Calu3 (cell line): ENCODE results near the gene TSHZ1. TPM values are rescaled to one million over a fixed set of nuclear protein-coding genes. Genes with fewer than 3 reads are reported as not detected.

Source experiments
- BruUV-seq: library from RNA; stranded (reverse); fragments of 400-500 nt; replicated peaks from 2 replicates; lab custom pipeline; 2021; lab: Mats Ljungman, UMichigan
- CTCF ChIA-PET: fragments of 300-600 bp; sonication (Branson Sonifier 250); formaldehyde crosslinking; loops from one replicate; lab custom pipeline; 2022; ENCODE audit warnings: antibody characterized with exemption; lab: Charles Lee
- DNase-seq: peaks from one replicate; pipeline ENCODE4 v3.0.0; 2022
- H3K27ac Mint-ChIP-seq: one replicate; pipeline ENCODE4 v1.8.0; 2022; ENCODE audit warnings: mixed read lengths; ENCODE audit not compliant: unreplicated experiment
- H3K27me3 Mint-ChIP-seq: one replicate; pipeline ENCODE4 v1.8.0; 2022; ENCODE audit warnings: mixed read lengths; ENCODE audit not compliant: unreplicated experiment
- H3K36me3 Mint-ChIP-seq: one replicate; pipeline ENCODE4 v1.8.0; 2022; ENCODE audit warnings: mild to moderate bottlenecking, moderate library complexity, mixed read lengths; ENCODE audit not compliant: insufficient read depth, unreplicated experiment
- H3K4me1 Mint-ChIP-seq: one replicate; pipeline ENCODE4 v1.8.0; 2022; ENCODE audit warnings: mild to moderate bottlenecking, low read depth, mixed read lengths; ENCODE audit not compliant: unreplicated experiment
- H3K4me3 Mint-ChIP-seq: one replicate; pipeline ENCODE4 v1.8.0; 2022; ENCODE audit warnings: mild to moderate bottlenecking, low read depth, moderate library complexity, mixed read lengths; ENCODE audit not compliant: unreplicated experiment
- H3K9me3 Mint-ChIP-seq: one replicate; pipeline ENCODE4 v1.8.0; 2022; ENCODE audit warnings: low read depth, mixed read lengths; ENCODE audit not compliant: unreplicated experiment
- intact Hi-C: fragments of 100-400 bp; cut with micrococcal nuclease; formaldehyde crosslinking; loops from one replicate; pipeline ENCODE4 v1.10.0; 2022; ENCODE audit not compliant: unreplicated experiment
- total RNA-seq: library from RNA; stranded (reverse); gene quantifications from 2 replicates; pipeline ENCODE4 v1.2.3, GENCODE V29; 2022
- TF ChIP-seq, protein P1 (sequence below): fragments of 200-600 bp; IDR thresholded peaks from one replicate; pipeline ENCODE4 v1.8.0; 2022; ENCODE audit warnings: antibody characterized with exemption; ENCODE audit not compliant: unreplicated experiment

TSHZ1 gene
- total RNA-seq, 1 experiment from 2014 or later = 10.8 TPM

DNA sequence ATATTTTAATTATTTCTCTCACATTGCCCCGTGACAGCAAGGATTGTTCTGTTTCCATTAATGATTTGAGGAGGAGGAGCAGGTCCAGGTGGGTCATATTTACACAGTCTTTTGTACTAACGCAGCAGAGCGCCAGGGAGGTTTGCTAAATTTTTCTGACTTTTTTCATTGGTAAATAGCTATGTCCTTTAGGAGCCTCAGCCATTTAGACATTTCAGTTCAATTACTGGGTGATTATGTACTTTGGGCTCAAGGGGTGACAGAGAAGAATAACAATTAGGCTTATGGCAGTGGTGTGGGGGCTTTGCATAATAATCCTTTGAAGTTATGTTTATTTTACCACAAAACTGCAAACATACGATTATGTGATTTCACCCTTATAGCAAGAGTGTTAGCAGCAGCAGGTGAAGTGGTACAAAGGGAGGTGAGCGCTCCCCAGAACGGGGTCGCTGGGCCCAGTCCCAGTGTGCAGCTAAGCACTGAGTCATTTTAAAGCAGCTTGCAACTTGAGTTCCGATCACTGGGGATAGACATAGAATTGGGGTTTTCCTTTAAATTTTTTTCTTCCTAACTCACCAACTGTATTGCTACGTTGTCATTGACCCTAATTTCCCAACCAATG is 80.3 kb downstream of the TSHZ1 start:
- TF ChIP-seq, protein P1, sequence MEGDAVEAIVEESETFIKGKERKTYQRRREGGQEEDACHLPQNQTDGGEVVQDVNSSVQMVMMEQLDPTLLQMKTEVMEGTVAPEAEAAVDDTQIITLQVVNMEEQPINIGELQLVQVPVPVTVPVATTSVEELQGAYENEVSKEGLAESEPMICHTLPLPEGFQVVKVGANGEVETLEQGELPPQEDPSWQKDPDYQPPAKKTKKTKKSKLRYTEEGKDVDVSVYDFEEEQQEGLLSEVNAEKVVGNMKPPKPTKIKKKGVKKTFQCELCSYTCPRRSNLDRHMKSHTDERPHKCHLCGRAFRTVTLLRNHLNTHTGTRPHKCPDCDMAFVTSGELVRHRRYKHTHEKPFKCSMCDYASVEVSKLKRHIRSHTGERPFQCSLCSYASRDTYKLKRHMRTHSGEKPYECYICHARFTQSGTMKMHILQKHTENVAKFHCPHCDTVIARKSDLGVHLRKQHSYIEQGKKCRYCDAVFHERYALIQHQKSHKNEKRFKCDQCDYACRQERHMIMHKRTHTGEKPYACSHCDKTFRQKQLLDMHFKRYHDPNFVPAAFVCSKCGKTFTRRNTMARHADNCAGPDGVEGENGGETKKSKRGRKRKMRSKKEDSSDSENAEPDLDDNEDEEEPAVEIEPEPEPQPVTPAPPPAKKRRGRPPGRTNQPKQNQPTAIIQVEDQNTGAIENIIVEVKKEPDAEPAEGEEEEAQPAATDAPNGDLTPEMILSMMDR = no peak
- Mint-ChIP-seq H3K36me3 (no peaks in the 10 kb centered on the region), H3K4me3 (no peak overlapping the region), H3K9me3 (no peaks in the 10 kb centered on the region), H3K27ac (no peak overlapping the region), H3K27me3 (no peaks in the 10 kb centered on the region), H3K4me1 (no peaks in the 10 kb centered on the region)
- intact Hi-C loops = no loop called here
- CTCF ChIA-PET = no interaction called here
- BruUV-seq = no TSS peak
- no peak for DNase-seq

DNA sequence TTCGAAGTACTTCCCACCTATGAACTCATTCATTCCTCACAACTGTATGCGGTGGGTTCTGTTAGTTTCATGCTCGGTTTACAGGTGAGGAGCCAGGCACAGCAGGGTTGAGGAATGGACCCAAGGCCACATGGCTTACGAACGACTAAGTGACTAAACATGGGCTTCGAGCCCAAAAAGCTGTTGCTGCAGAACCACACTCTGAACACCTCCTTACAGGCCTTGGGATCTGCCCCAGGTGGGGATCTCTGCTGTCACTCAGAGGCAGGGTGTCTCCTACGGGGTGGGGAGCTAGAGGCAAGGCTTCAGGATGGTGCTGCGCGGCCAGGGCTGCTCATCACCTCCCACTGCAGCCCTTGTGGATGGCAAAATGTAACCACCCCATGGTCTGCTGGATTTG is 80.9 kb downstream of the TSHZ1 start:
- Mint-ChIP-seq H3K27me3 (no peaks in the 10 kb centered on the region), H3K9me3 (no peaks in the 10 kb centered on the region), H3K4me3 (no peak overlapping the region), H3K27ac (no peak overlapping the region), H3K36me3 (no peaks in the 10 kb centered on the region), H3K4me1 (no peaks in the 10 kb centered on the region)
- no peak for DNase-seq
- CTCF ChIA-PET = no interaction called here
- intact Hi-C loops = no loop called here
- BruUV-seq = no TSS peak
- TF ChIP-seq, protein P1 = no peak

DNA sequence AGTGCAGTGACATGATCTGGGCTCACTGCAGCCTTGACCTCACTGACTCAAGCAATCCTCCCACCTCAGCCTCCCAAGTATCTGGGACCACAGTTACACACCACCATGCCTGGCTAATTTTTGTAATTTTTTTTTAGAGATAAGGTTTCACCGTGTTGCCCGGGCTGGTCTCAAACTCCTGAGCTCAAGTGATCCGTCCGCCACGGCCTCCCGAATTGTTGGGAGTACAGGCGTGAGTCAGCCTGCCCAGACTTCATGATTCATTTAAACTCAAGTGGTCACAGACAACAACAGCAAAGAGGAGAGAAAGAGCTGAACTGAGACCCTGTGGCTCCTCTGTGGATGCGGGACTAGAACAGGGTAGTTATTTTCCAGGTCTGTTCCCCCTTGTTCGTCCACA is 83.0 kb downstream of the TSHZ1 start:
- no TSS peak for BruUV-seq
- no peaks in the 10 kb centered on the region for H3K9me3 Mint-ChIP-seq
- peaks cover 11% of the 10 kb centered on the region for H3K27me3 Mint-ChIP-seq
- no peak for DNase-seq
- no peak overlapping the region for H3K4me3 Mint-ChIP-seq
- intact Hi-C loops = no loop called here
- TF ChIP-seq, protein P1 = no peak
- H3K4me1 Mint-ChIP-seq = no peaks in the 10 kb centered on the region
- CTCF ChIA-PET = interaction anchor here (0.7 kb wide), 1 partner anchor 901 kb away, joined by 3 read pairs; no protein-coding TSS in a partner anchor
- H3K36me3 Mint-ChIP-seq = no peaks in the 10 kb centered on the region
- no peak overlapping the region for H3K27ac Mint-ChIP-seq

DNA sequence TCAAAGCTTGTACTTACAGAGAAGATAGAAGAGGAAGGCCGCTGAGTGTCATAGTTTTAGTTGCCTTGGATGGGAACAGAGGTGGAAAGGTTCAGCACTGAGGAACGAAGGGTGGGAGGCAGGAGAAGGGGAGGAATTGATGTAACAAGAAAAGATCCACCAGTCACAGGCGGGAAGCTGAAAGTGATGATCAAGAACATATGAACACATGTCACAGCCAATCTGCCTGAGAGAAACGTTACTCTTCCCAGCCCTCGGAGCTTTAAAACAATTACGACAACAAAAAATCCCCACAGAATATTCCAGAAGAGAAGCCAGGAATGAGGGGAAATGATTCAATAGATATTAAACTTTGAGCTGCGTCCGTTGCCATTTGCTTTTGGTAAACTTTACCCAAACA is 87.1 kb downstream of the TSHZ1 start:
- DNase-seq = no peak
- Mint-ChIP-seq H3K36me3 (no peaks in the 10 kb centered on the region), H3K4me1 (no peaks in the 10 kb centered on the region), H3K27ac (no peak overlapping the region), H3K27me3 (peaks cover 14% of the 10 kb centered on the region), H3K4me3 (no peak overlapping the region), H3K9me3 (peaks cover 2% of the 10 kb centered on the region)
- intact Hi-C loops = no loop called here
- CTCF ChIA-PET = no interaction called here
- TF ChIP-seq, protein P1 = no peak
- BruUV-seq = no TSS peak
